Erythroblast (primary cell): ENCODE data around the gene OLFML2A.

Source experiments
- GATA1 ChIP-seq: IDR thresholded peaks from 2 replicates; pipeline ENCODE4 v1.6.1; 2011; ENCODE audit warnings: low read depth, mild to moderate bottlenecking, control low read depth, low read length, moderate library complexity
- POLR2A ChIP-seq: IDR thresholded peaks from 2 replicates; pipeline ENCODE4 v1.6.1; 2011; ENCODE audit warnings: mild to moderate bottlenecking, low read length

DNA sequence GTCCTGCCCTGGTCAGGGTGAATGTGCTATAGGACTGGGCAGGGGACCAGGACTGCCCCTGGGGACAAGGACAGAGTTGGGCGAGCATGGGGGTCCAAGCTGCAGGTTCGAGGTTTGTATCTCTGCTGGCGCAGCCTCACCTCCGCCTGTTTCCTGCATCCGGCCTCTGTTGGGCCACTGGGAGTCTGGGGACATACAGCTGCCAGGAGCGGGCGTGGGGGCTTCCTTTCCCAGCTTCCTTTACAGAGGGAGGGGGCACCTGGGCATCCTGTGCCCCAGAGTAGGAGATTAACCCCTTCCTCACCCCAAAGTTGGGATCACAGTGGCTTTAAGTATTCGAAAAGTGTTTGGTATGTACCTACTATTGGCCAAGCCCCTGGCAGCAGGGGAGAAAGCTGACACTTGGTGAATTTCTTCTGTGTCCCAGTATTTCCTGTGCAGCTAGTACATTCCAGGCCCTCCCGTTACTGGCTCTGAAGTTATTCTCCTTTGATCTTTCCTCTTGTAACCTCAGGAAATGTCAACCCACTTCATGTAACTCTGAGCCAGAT lies 19.0 kb downstream of the OLFML2A start:
- TF ChIP-seq POLR2A (no peak), GATA1 (no peak)
